Mesenchymal stem cell (in vitro differentiated cells and primary cell): ENCODE results near the gene HOXD4.

Experiments
- DNase-seq: peaks from one replicate; pipeline ENCODE4 v3.0.0-alpha.2; 2013
- H2AFZ ChIP-seq: one replicate; pipeline ENCODE4 v1.6.1; 2013; ENCODE audit warnings: low read depth, mild to moderate bottlenecking, control low read depth, inconsistent platforms, low read length, moderate library complexity
- H2AK5ac ChIP-seq: 2 replicates; pipeline ENCODE4 v1.6.1; 2013; ENCODE audit warnings: low read length, moderate library complexity, mild to moderate bottlenecking, inconsistent platforms; ENCODE audit not compliant: severe bottlenecking
- H2BK120ac ChIP-seq: one replicate; pipeline ENCODE4 v1.6.1; 2013; ENCODE audit warnings: low read depth, mild to moderate bottlenecking, inconsistent platforms, low read length, moderate library complexity
- H2BK12ac ChIP-seq, 2 experiments: one replicate each; pipeline ENCODE4 v1.6.1; 2013; ENCODE audit warnings: inconsistent platforms in 2 of 2, low read length in 2 of 2, mild to moderate bottlenecking in 2 of 2, moderate library complexity in 2 of 2, control low read depth in 1 of 2
- H2BK15ac ChIP-seq: one replicate; pipeline ENCODE4 v1.6.1; 2013; ENCODE audit warnings: mild to moderate bottlenecking, low read depth, inconsistent platforms; ENCODE audit not compliant: poor library complexity, severe bottlenecking
- H2BK5ac ChIP-seq: 2 replicates; pipeline ENCODE4 v1.6.1; 2013; ENCODE audit warnings: low read depth, mild to moderate bottlenecking, low read length, control low read depth, inconsistent platforms; ENCODE audit not compliant: poor library complexity, severe bottlenecking
- H3K14ac ChIP-seq, 2 experiments: one replicate each; pipeline ENCODE4 v1.6.1; 2013; ENCODE audit warnings: inconsistent platforms in 2 of 2, low read length in 2 of 2, control low read depth in 1 of 2, mild to moderate bottlenecking in 1 of 2, moderate library complexity in 1 of 2
- H3K18ac ChIP-seq, 2 experiments: one replicate each; pipeline ENCODE4 v1.6.1; 2013; ENCODE audit warnings: inconsistent platforms in 2 of 2, low read length in 2 of 2, control low read depth in 1 of 2, low read depth in 1 of 2, mild to moderate bottlenecking in 1 of 2
- H3K23ac ChIP-seq, 2 experiments: one replicate each; pipeline ENCODE4 v1.6.1; 2013; ENCODE audit warnings: inconsistent platforms in 2 of 2, low read length in 2 of 2, mild to moderate bottlenecking in 2 of 2, moderate library complexity in 2 of 2, control low read depth in 1 of 2
- H3K27ac ChIP-seq: 2 replicates; pipeline ENCODE4 v1.5.1; 2013; ENCODE audit warnings: mild to moderate bottlenecking, moderate library complexity, low read length, control low read depth, inconsistent platforms; ENCODE audit not compliant: poor library complexity, severe bottlenecking
- H3K27me3 ChIP-seq, 2 experiments: 2 replicates each; pipeline versions ENCODE4 v1.6.1 to v1.7.0; 2013; ENCODE audit warnings: low read length in 2 of 2, mild to moderate bottlenecking in 2 of 2, moderate library complexity in 2 of 2, control low read depth in 1 of 2, inconsistent platforms in 1 of 2; ENCODE audit not compliant: control insufficient read depth in 1 of 2, insufficient read depth in 1 of 2
- H3K36me3 ChIP-seq, 2 experiments: 2 replicates each; pipeline versions ENCODE4 v1.6.1 to v1.7.0; 2013; ENCODE audit warnings: low read length in 2 of 2, control low read depth in 1 of 2, inconsistent platforms in 1 of 2, low read depth in 1 of 2, mild to moderate bottlenecking in 1 of 2; ENCODE audit not compliant: insufficient read depth in 2 of 2, control insufficient read depth in 1 of 2
- H3K4ac ChIP-seq, 2 experiments: one replicate each; pipeline ENCODE4 v1.6.1; 2013; ENCODE audit warnings: inconsistent platforms in 2 of 2, low read length in 2 of 2, mild to moderate bottlenecking in 2 of 2, moderate library complexity in 2 of 2, control low read depth in 1 of 2, low read depth in 1 of 2
- H3K4me1 ChIP-seq: 2 replicates; pipeline ENCODE4 v1.6.1; 2013; ENCODE audit warnings: low read depth, low read length, control low read depth; ENCODE audit not compliant: control insufficient read depth, insufficient read depth
- H3K4me2 ChIP-seq: 2 replicates; pipeline ENCODE4 v1.6.1; 2013; ENCODE audit warnings: low read length, mild to moderate bottlenecking, inconsistent platforms; ENCODE audit not compliant: poor library complexity, severe bottlenecking
- H3K4me3 ChIP-seq, 2 experiments: 2 replicates each; pipeline versions ENCODE4 v1.5.1 to v1.7.0; 2013; ENCODE audit warnings: low read length in 2 of 2, mild to moderate bottlenecking in 2 of 2, control low read depth in 1 of 2, low read depth in 1 of 2; ENCODE audit not compliant: insufficient read depth in 1 of 2
- H3K79me1 ChIP-seq: replicated peaks from 2 replicates; pipeline ENCODE4 v1.6.1; 2013; ENCODE audit warnings: mild to moderate bottlenecking, control low read depth, low read length, inconsistent platforms; ENCODE audit not compliant: poor library complexity, severe bottlenecking
- H3K9ac ChIP-seq: 2 replicates; pipeline ENCODE4 v1.7.0; 2013; ENCODE audit warnings: mild to moderate bottlenecking, low read length, moderate library complexity
- H3K9me3 ChIP-seq: 2 replicates; pipeline ENCODE4 v1.7.0; 2013; ENCODE audit warnings: mild to moderate bottlenecking, low read length; ENCODE audit not compliant: control insufficient read depth
- H4K8ac ChIP-seq: one replicate; pipeline ENCODE4 v1.6.1; 2013; ENCODE audit warnings: inconsistent platforms, mild to moderate bottlenecking, low read length, moderate library complexity
- H4K91ac ChIP-seq: one replicate; pipeline ENCODE4 v1.6.1; 2013; ENCODE audit warnings: mild to moderate bottlenecking, low read length, inconsistent platforms
- WGBS: methylation state at CpG from one replicate; pipeline ENCODE4 v1.1.7; 2013; ENCODE audit warnings: mixed read lengths; 5-methylcytosine and 5-hydroxymethylcytosine counted together

HOXD4 gene

DNA sequence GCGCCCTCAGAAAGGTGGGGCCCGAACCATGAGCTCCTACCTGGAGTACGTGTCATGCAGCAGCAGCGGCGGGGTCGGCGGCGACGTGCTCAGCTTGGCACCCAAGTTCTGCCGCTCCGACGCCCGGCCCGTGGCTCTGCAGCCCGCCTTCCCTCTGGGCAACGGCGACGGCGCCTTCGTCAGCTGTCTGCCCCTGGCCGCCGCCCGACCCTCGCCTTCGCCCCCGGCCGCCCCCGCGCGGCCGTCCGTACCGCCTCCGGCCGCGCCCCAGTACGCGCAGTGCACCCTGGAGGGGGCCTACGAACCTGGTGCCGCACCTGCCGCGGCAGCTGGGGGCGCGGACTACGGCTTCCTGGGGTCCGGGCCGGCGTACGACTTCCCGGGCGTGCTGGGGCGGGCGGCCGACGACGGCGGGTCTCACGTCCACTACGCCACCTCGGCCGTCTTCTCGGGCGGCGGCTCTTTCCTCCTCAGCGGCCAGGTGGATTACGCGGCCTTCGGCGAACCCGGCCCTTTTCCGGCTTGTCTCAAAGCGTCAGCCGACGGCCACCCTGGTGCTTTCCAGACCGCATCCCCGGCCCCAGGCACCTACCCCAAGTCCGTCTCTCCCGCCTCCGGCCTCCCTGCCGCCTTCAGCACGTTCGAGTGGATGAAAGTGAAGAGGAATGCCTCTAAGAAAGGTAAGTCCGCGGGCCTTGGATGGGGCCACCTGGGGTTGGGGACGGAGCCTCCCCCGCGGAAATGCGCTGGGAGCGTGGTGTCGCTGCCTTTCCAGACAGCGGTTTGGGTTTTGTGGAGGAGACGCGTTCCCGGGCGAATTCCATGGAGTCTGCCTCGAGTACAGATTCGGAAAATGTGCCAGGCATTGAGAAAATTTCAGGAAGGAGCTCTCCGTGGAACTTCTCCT lies 37.7 kb downstream of the HOXD4 start:
- Histone ChIP-seq H3K18ac (no peak overlapping the region), H3K4ac (no peak overlapping the region), H2AK5ac (no peak overlapping the region), H2AFZ (peak overlapping the region; percentile 67), H2BK5ac (no peak overlapping the region), H3K27me3 (peaks cover 51 to 66% of the 10 kb centered on the region in 2 experiments), H2BK12ac (no peak overlapping the region), H3K36me3 (peaks cover 0 to 2% of the 10 kb centered on the region in 2 experiments), H3K4me3 (peak overlapping the region; percentile 57 to 87), H3K79me1 (no peaks in the 10 kb centered on the region), H3K4me1 (peaks cover 16% of the 10 kb centered on the region), H3K27ac (no peak overlapping the region), H2BK120ac (no peak overlapping the region), H3K23ac (peak overlapping the region in 1 of 2 experiments; percentile 77), H3K14ac (peak overlapping the region in 1 of 2 experiments; percentile 51), H3K4me2 (peak overlapping the region; percentile 94), H3K9ac (peak overlapping the region; percentile 80), H4K91ac (peak overlapping the region; percentile 18), H2BK15ac (no peak overlapping the region), H3K9me3 (no peaks in the 10 kb centered on the region), H4K8ac (no peak overlapping the region)
- WGBS, result 2% methylated on average over 79 of the region's 98 CpGs
- no peak for DNase-seq

DNA sequence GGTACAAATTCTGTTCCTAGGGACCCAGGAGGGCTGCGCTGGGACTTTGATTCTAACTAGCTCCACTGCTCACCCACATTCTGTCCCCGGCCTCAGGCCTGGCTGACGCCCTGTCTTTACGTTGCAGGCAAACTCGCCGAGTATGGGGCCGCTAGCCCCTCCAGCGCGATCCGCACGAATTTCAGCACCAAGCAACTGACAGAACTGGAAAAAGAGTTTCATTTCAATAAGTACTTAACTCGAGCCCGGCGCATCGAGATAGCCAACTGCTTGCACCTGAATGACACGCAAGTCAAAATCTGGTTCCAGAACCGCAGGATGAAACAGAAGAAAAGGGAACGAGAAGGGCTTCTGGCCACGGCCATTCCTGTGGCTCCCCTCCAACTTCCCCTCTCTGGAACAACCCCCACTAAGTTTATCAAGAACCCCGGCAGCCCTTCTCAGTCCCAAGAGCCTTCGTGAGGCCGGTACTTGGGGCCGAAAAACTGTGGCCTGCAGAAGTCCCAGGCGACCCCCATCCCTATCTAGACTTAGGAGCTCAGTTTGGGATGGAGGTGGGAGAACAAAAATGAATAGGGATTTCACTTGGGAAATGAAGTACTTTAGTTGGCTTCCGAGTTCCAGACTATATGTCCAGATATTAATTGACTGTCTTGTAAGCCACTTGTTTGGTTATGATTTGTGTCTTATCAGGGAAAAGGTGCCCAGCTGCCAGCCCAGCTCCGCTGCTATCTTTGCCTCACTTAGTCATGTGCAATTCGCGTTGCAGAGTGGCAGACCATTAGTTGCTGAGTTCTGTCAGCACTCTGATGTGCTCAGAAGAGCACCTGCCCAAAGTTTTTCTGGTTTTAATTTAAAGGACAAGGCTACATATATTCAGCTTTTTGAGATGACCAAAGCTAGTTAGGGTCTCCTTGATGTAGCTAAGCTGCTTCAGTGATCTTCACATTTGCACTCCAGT lies 38.6 kb downstream of the HOXD4 start:
- Histone ChIP-seq H2AK5ac (no peak overlapping the region), H3K4me1 (peaks cover 16% of the 10 kb centered on the region), H3K4ac (no peak overlapping the region), H3K9me3 (no peaks in the 10 kb centered on the region), H3K14ac (no peak overlapping the region), H4K8ac (no peak overlapping the region), H3K27me3 (peaks cover 58 to 65% of the 10 kb centered on the region in 2 experiments), H3K9ac (no peak overlapping the region), H4K91ac (no peak overlapping the region), H3K4me2 (peak overlapping the region; percentile 4), H2BK12ac (no peak overlapping the region), H3K27ac (no peak overlapping the region), H2BK15ac (no peak overlapping the region), H2AFZ (no peak overlapping the region), H2BK120ac (no peak overlapping the region), H2BK5ac (no peak overlapping the region), H3K36me3 (peaks cover 0 to 2% of the 10 kb centered on the region in 2 experiments), H3K23ac (no peak overlapping the region), H3K4me3 (peak overlapping the region in 1 of 2 experiments; percentile 87), H3K79me1 (no peaks in the 10 kb centered on the region), H3K18ac (no peak overlapping the region)
- WGBS, result 9% methylated on average over 26 of the region's 28 CpGs
- no peak for DNase-seq

DNA sequence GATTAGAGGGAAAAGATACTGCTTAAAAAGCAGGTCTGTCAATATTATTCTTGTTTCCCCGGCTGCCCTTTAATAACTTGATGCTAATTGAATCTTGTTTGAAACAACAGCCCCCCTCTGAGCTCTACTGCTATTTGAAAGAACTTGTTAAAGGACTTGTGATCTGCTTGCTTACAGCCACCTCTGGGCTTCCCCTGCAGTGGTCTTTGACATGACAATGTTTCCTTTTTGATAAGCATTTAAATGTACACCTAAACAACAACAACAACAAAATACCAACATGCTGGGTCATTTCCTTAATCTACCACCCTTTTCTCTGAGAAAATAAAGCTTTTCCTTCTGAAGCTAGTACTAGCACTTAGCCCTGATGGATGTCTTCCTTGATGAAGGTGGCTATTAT lies 41.0 kb downstream of the HOXD4 start:
- Histone ChIP-seq H3K27ac (no peak overlapping the region), H3K4me2 (no peak overlapping the region), H3K79me1 (no peaks in the 10 kb centered on the region), H4K91ac (no peak overlapping the region), H3K36me3 (peaks cover 0 to 2% of the 10 kb centered on the region in 2 experiments), H4K8ac (no peak overlapping the region), H3K9ac (no peak overlapping the region), H3K27me3 (peaks cover 54 to 61% of the 10 kb centered on the region in 2 experiments), H2BK15ac (no peak overlapping the region), H3K23ac (no peak overlapping the region), H3K18ac (no peak overlapping the region), H3K9me3 (no peaks in the 10 kb centered on the region), H3K4ac (no peak overlapping the region), H3K4me1 (peaks cover 16% of the 10 kb centered on the region), H2AK5ac (no peak overlapping the region), H2BK120ac (no peak overlapping the region), H2BK5ac (no peak overlapping the region), H3K14ac (no peak overlapping the region), H2BK12ac (no peak overlapping the region), H2AFZ (no peak overlapping the region), H3K4me3 (no peak overlapping the region)
- WGBS, result 0% methylated on average over 1 of the region's 1 CpG
- DNase-seq, result no peak

DNA sequence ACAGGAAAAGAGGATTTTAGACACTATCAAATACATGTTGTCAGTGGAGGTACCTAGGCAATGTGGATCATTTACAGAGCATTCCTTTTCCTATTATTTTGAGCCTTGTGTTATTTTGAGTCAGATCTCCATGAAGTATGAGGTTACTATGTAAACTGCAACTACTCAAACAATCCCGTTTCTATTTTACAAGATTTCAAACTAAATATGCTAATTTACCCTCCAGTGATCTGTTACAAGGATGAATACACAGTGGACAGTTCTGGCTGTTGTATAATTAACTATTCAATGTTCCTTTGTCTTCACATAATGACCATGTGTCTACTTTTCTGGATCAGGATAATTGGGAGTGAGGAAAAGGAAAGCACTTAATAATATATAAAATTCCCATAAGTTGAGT lies 41.7 kb downstream of the HOXD4 start:
- no CpG with 5 or more reads among the region's 1 CpG for WGBS
- H3K27ac ChIP-seq, result no peak overlapping the region
- no peak overlapping the region for H2BK5ac ChIP-seq
- H3K79me1 ChIP-seq, result no peaks in the 10 kb centered on the region
- no peak overlapping the region for H2AFZ ChIP-seq
- no peaks in the 10 kb centered on the region for H3K9me3 ChIP-seq
- no peak overlapping the region for H2AK5ac ChIP-seq
- no peak overlapping the region for H3K18ac ChIP-seq
- no peak overlapping the region for H3K14ac ChIP-seq
- no peak overlapping the region for H3K23ac ChIP-seq
- no peak overlapping the region for H3K4me3 ChIP-seq
- H3K4me1 ChIP-seq, result peaks cover 15% of the 10 kb centered on the region
- no peak overlapping the region for H2BK15ac ChIP-seq
- DNase-seq, result no peak
- no peak overlapping the region for H3K4ac ChIP-seq
- no peak overlapping the region for H4K8ac ChIP-seq
- no peak overlapping the region for H2BK12ac ChIP-seq
- H4K91ac ChIP-seq, result no peak overlapping the region
- H3K4me2 ChIP-seq, result no peak overlapping the region
- peaks cover 47 to 66% of the 10 kb centered on the region in 2 experiments for H3K27me3 ChIP-seq
- peaks cover 0 to 2% of the 10 kb centered on the region in 2 experiments for H3K36me3 ChIP-seq
- no peak overlapping the region for H3K9ac ChIP-seq
- H2BK120ac ChIP-seq, result no peak overlapping the region
